Measurements from ENCODE around the gene ICAM3. TPM values are rescaled to one million over a fixed set of nuclear protein-coding genes. Genes with fewer than 3 reads are reported as not detected.

ICAM3 gene
- total RNA-seq, 1 donor from 2014 or later, result 6.8 TPM

DNA sequence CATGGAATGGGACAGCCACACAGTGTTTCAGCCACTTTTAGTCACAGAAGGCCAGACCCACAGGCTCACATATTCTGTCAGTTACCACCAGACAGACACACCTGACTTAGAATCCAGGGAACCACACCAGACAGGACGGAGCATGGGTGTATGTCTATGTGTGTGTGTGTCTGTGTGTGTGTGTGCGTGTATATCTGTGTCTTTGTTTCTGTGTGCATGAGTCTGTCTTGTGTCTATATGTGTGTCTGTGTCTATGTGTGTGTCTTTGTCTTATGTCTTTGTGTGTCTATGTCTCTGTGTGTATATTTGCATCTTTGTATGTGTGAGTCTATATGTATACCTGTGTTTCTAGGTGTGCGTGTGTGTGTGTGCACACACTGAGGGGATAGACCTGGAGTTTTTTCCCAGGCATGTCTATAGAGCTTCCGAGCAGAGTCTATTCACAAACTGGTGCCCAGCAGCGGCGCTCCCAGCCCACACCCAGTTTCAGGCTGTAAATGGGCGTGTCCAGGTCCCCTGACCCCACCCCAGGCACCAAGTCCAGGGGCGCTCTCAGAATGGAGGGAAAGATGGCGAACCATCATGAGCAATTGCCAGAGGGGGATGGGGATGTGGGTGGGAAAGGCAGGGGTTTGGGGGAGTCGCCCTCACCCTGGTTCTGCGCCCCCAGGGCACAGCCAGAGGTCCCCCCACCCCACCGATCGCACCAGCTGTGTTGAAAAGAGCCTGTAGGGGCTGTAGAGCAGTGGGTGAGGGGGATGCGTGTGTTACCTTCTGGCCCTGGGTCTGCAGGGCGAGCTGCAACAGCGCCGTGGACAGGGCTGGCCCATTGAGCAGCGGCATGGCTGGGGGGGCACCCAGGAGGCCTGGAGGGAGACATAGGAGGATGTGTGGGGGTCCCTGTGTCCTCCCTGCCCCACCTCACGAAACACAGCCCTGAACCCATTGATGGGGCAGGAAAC is 17.3 kb downstream of the ICAM3 start:
- TF ChIP-seq, protein P1, sequence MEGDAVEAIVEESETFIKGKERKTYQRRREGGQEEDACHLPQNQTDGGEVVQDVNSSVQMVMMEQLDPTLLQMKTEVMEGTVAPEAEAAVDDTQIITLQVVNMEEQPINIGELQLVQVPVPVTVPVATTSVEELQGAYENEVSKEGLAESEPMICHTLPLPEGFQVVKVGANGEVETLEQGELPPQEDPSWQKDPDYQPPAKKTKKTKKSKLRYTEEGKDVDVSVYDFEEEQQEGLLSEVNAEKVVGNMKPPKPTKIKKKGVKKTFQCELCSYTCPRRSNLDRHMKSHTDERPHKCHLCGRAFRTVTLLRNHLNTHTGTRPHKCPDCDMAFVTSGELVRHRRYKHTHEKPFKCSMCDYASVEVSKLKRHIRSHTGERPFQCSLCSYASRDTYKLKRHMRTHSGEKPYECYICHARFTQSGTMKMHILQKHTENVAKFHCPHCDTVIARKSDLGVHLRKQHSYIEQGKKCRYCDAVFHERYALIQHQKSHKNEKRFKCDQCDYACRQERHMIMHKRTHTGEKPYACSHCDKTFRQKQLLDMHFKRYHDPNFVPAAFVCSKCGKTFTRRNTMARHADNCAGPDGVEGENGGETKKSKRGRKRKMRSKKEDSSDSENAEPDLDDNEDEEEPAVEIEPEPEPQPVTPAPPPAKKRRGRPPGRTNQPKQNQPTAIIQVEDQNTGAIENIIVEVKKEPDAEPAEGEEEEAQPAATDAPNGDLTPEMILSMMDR (IDR thresholded peaks at IDR 0.05; ENCODE audit: insufficient read depth, low read length, poor library complexity, severe bottlenecking), result no peak
- Histone ChIP-seq H3K4me3 (ENCODE audit: low read depth, low read length) (no peak overlapping the region), H3K36me3 (ENCODE audit: control insufficient read depth, insufficient read depth, low read length) (peaks cover 5% of the 10 kb centered on the region), H3K27me3 (ENCODE audit: control insufficient read depth, insufficient read depth, low read length) (no peaks in the 10 kb centered on the region)
- DNase-seq (ENCODE audit: low read depth), result no peak

DNA sequence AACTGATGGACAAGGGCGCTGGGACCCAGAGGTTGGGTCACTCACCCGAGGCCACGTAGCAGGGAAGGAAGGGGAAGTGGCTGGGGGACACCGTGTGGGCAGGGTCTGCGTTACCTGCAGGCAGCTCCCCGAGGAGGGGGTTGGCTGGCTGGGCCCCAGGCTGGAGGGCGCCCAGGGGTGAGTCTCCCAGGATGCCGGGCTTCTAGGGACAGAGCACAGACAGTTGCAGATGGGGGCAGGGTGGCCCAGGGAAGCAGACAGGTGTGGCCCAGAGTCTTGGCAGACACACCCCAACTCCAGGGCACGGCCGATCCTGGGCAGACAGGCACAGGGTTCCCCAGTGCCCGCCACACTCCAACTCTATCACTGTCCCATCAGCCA is 18.0 kb downstream of the ICAM3 start:
- TF ChIP-seq, protein P1 (IDR thresholded peaks at IDR 0.05; ENCODE audit: insufficient read depth, low read length, poor library complexity, severe bottlenecking), result no peak
- Histone ChIP-seq H3K4me3 (ENCODE audit: low read depth, low read length) (no peak overlapping the region), H3K36me3 (ENCODE audit: control insufficient read depth, insufficient read depth, low read length) (peaks cover 5% of the 10 kb centered on the region), H3K27me3 (ENCODE audit: control insufficient read depth, insufficient read depth, low read length) (no peaks in the 10 kb centered on the region)
- DNase-seq (ENCODE audit: low read depth), result no peak

DNA sequence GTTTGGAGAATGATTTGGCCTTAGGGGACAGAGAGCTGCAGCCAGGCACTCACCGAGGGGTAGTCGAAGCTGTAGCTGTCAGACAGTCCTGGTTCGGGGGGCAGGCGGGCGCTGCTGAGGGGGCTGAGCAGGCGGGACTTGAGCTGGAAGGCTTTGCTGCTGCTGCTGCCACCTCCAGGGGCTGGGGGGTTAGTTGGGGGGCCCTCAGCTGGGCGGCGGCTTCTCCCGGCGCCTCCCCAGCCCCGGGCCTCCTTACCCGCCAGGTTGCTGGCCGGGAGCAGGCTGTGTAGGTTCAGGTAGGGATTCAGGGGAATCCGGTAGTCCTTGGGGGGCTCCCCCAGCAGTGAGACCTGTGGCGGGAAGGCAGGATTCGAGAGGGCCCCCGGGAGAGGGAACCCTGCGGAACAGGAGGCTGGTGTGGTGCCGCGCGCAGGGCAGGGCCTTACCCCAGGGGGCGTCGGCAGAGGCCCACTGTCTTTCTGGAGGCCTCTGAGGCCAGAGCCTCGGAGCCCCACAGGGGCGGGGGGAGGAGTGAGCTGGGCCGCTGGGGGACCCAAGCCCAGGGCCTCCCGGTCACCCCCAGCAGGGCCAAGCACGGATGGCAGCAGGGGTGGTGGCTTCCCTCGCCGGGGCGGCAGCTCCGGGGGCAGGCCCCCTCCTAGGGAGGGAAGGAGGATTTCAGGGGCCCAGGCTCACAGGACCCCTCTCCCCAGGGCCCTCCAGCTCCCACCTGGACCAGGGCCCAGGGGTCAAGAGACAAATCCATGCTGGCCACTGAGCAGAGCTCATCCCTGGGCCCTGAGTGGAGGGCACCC is 18.6 kb downstream of the ICAM3 start:
- no peak for DNase-seq (ENCODE audit: low read depth)
- Histone ChIP-seq H3K27me3 (ENCODE audit: control insufficient read depth, insufficient read depth, low read length) (no peaks in the 10 kb centered on the region), H3K36me3 (ENCODE audit: control insufficient read depth, insufficient read depth, low read length) (peaks cover 5% of the 10 kb centered on the region), H3K4me3 (ENCODE audit: low read depth, low read length) (no peak overlapping the region)
- TF ChIP-seq, protein P1 (IDR thresholded peaks at IDR 0.05; ENCODE audit: insufficient read depth, low read length, poor library complexity, severe bottlenecking), result no peak

DNA sequence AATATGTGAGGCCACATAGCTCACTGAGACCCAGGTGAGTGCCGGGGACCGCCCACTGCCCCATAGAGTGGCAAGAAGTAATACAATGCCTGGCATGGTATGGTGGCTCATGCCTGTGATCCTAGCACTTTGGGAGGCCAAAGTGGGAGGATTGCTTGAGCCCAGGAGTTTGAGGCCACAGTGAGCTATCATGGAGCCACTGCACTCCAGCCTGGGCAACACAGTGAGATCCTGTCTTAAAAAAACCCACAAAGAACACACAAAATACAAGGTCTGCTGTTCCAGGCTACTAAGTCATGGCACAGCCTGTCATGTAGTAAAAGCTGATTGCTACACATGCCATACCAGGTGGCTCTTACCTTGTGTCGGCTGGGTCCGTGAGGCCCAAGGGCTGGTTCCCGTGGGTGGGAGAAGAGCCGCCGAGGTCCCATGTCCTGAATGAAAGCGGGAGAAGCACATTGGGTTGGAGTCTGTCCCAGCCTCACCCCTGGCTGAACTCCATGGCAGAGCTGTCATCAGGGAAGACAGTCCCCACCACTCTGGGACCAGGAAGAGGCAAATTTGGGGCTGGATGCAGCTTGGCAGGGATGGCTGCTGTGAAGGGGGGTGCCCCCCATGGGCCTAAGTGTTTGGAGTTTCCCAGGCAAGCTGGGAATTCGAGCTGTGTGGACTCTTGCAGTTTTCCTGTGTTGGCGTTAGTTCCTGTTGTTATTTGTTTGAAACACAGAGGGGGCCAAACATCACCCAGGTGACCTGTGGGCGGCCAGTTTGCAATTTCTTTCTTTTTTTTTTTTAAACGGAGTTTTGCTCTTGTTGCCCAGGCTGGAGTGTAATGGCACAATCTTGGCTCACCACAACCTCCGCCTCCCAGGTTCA is 20.4 kb downstream of the ICAM3 start:
- Histone ChIP-seq H3K36me3 (ENCODE audit: control insufficient read depth, insufficient read depth, low read length) (peaks cover 4% of the 10 kb centered on the region), H3K27me3 (ENCODE audit: control insufficient read depth, insufficient read depth, low read length) (no peaks in the 10 kb centered on the region), H3K4me3 (ENCODE audit: low read depth, low read length) (no peak overlapping the region)
- DNase-seq (ENCODE audit: low read depth), result no peak
- TF ChIP-seq, protein P1 (IDR thresholded peaks at IDR 0.05; ENCODE audit: insufficient read depth, low read length, poor library complexity, severe bottlenecking), result no peak

DNA sequence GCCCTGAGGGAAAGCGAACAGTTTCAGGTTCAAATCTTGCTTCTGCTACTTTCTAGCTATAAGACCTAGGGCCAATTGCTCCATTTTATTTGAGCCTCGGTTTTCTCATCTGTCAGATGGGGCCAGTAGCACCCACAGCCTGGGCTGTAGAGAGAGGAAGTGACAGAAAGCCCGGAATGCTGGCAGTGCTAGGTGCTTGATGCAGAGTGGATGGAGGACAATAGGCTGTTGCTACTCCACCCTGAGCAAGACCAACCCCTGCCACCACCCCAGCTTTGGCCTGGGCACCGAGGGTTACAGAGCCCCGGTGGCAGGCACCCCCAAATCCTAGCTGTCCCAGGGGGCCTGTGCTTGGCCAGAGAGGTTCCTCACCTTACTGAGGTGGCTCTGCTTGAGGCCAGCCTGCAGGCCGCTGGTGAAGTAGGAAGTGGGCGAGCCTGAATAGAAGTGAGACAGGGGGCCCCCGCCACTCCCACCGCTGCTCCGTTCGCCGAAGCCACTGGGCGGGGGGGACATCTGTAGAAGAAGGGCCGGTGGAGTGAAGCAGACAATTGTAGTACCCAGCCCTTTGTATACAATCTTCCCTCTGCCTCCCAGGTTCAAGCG is 21.5 kb downstream of the ICAM3 start:
- DNase-seq (ENCODE audit: low read depth), result no peak
- Histone ChIP-seq H3K4me3 (ENCODE audit: low read depth, low read length) (no peak overlapping the region), H3K36me3 (ENCODE audit: control insufficient read depth, insufficient read depth, low read length) (peaks cover 4% of the 10 kb centered on the region), H3K27me3 (ENCODE audit: control insufficient read depth, insufficient read depth, low read length) (no peaks in the 10 kb centered on the region)
- TF ChIP-seq, protein P1 (IDR thresholded peaks at IDR 0.05; ENCODE audit: insufficient read depth, low read length, poor library complexity, severe bottlenecking), result no peak

Measured in kidney epithelial cell (primary cell).